K562 (cell line): Measurements from ENCODE around the gene PRSS53. TPM values are rescaled to one million over a fixed set of nuclear protein-coding genes. Genes with fewer than 3 reads are reported as not detected.
"Not testable (repeated sequence)": the region's sequence is repeated elsewhere in the genome, so short reads cannot be mapped to it uniquely, and the experiment has no call there.

Experiments used
- ATAC-seq: fragments of 200-7000 bp; cut with Tn5 transposase; 3 replicates; pipeline ENCODE4 v1.9.1; 2020; ENCODE audit warnings: moderate library complexity
- BruUV-seq: library from RNA; stranded (reverse); fragments of 400-500 nt; replicated peaks from 2 replicates; lab custom pipeline; 2021; lab: Mats Ljungman, UMichigan
- CTCF ChIA-PET: fragments of 300-600 bp; formaldehyde crosslinking; extraction: SDS; loops from one replicate; lab custom pipeline; 2021; ENCODE audit warnings: low intra/inter-chr PET ratio; lab: Yijun Ruan, JAX
- POLR2A ChIA-PET: fragments of 300-600, 350-650 bp; sonication (Branson Sonifier 250); formaldehyde crosslinking; extraction: SDS; loops from one replicate; lab custom pipeline; 2021; ENCODE audit warnings: antibody characterized with exemption, inconsistent platforms; lab: Yijun Ruan, JAX
- DNase-seq, 4 experiments: peaks; one replicate each; pipeline versions ENCODE4 v3.0.0 to v3.0.0-alpha.2; 2011 to 2018; ENCODE audit warnings: low spot score in 3 of 4, mixed read lengths in 3 of 4; ENCODE audit errors: extremely low read depth in 1 of 4
- FAIRE-seq: peaks from 2 replicates; lab custom pipeline; 2011; peaks lifted over from hg19 to GRCh38; lab: Jason Lieb, UNC
- H2AFZ ChIP-seq: 2 replicates; pipeline ENCODE4 v1.6.0; 2011; ENCODE audit warnings: low read depth, low read length, control low read depth, inconsistent platforms
- H3K27ac ChIP-seq: fragments of 200-600 bp; 3 replicates; pipeline ENCODE4 v1.8.0; 2011; ENCODE audit warnings: low read depth, mild to moderate bottlenecking, control low read depth, inconsistent platforms, low read length, moderate library complexity, mixed read lengths; ENCODE audit errors: extremely low read depth
- H3K27me3 ChIP-seq, 2 experiments: fragments of 300-600 bp in 1 of 2; 2 replicates in 1 of 2; 3 replicates in 1 of 2; pipeline versions ENCODE4 v1.6.0 to v1.8.0; 2011; ENCODE audit warnings: inconsistent platforms in 2 of 2, low read length in 2 of 2, mild to moderate bottlenecking in 1 of 2, mixed read lengths in 1 of 2, moderate library complexity in 1 of 2; ENCODE audit not compliant: control insufficient read depth in 2 of 2, insufficient read depth in 2 of 2
- H3K36me3 ChIP-seq: fragments of 300-600 bp; 3 replicates; pipeline ENCODE4 v1.8.0; 2011; ENCODE audit warnings: mild to moderate bottlenecking, low read length, inconsistent platforms; ENCODE audit not compliant: control insufficient read depth, insufficient read depth
- H3K4me1 ChIP-seq, 2 experiments: fragments of 200-600 bp in 1 of 2; replicated peaks in 1 of 2; 2 replicates in 1 of 2; 3 replicates in 1 of 2; pipeline versions ENCODE4 v1.5.1 to v1.8.0; 2011; ENCODE audit warnings: inconsistent platforms in 2 of 2, low read length in 2 of 2, mild to moderate bottlenecking in 1 of 2, mixed read lengths in 1 of 2, moderate library complexity in 1 of 2; ENCODE audit not compliant: control insufficient read depth in 2 of 2, insufficient read depth in 2 of 2
- H3K4me2 ChIP-seq: 2 replicates; pipeline ENCODE4 v1.6.1; 2011; ENCODE audit warnings: low read length, control low read depth, inconsistent platforms, mixed read lengths; ENCODE audit not compliant: insufficient read depth
- H3K4me3 ChIP-seq: fragments of 200-600 bp; sonication (generic), shearing (Covaris generic); 2 replicates; pipeline ENCODE4 v1.5.1; 2016; ENCODE audit warnings: control low read depth, inconsistent platforms
- H3K79me2 ChIP-seq: fragments of 200-600 bp; 3 replicates; pipeline ENCODE4 v1.8.0; 2011; ENCODE audit warnings: low read length, inconsistent platforms; ENCODE audit not compliant: control insufficient read depth, insufficient read depth
- H3K9ac ChIP-seq, 2 experiments: 2 replicates each; pipeline versions ENCODE4 v1.6.0 to v1.6.1; 2011; ENCODE audit warnings: low read depth in 2 of 2, low read length in 2 of 2, control low read depth in 1 of 2, inconsistent platforms in 1 of 2, mild to moderate bottlenecking in 1 of 2, mixed read lengths in 1 of 2; ENCODE audit not compliant: insufficient read depth in 1 of 2
- H3K9me1 ChIP-seq: one replicate; pipeline ENCODE4 v1.6.0; 2011; ENCODE audit warnings: inconsistent platforms, mild to moderate bottlenecking, low read length, moderate library complexity; ENCODE audit not compliant: control insufficient read depth, insufficient read depth
- H3K9me3 ChIP-seq: replicated peaks from 2 replicates; pipeline ENCODE4 v1.5.1; 2011; ENCODE audit warnings: low read depth, low read length, inconsistent platforms; ENCODE audit not compliant: control insufficient read depth, insufficient read depth
- H4K20me1 ChIP-seq: replicated peaks from 2 replicates; pipeline ENCODE4 v1.6.1; 2011; ENCODE audit warnings: low read length, inconsistent platforms, mixed read lengths; ENCODE audit not compliant: control insufficient read depth, insufficient read depth
- BCOR ChIP-seq: fragments of 450-650 bp; IDR thresholded peaks from 2 replicates; pipeline ENCODE4 v1.6.1; 2016
- CBFA2T2 ChIP-seq: fragments of 450-650 bp; conservative IDR thresholded peaks from 2 replicates; pipeline ENCODE4 v1.6.1; 2017; ENCODE audit warnings: mild to moderate bottlenecking
- CBFA2T3 ChIP-seq: fragments of 450-650 bp; IDR thresholded peaks from 2 replicates; pipeline ENCODE4 v1.6.1; 2017
- TFAP4 ChIP-seq: sonication (generic); formaldehyde crosslinking; IDR thresholded peaks from 2 replicates; pipeline ENCODE4 v1.8.0; 2022; ENCODE audit warnings: missing genetic modification reagents, mild to moderate bottlenecking, moderate library complexity, borderline replicate concordance
- ZNF121 ChIP-seq: sonication (generic); formaldehyde crosslinking; conservative IDR thresholded peaks from 2 replicates; pipeline ENCODE4 v1.8.0; 2022; ENCODE audit warnings: missing genetic modification reagents
- WGBS: fragments of 100-300 bp; shearing (Covaris generic); methylation state at CpG from one replicate; pipeline ENCODE4 v1.1.6; 2016; ENCODE audit warnings: low coverage, mixed read lengths; ENCODE audit not compliant: insufficient coverage; ENCODE audit errors: missing lambda C conversion rate; 5-methylcytosine and 5-hydroxymethylcytosine counted together
- in situ Hi-C: fragments of 300-500 bp; cut with MboI; formaldehyde crosslinking; loops from 4 replicates; pipeline ENCODE4 v1.15.0; 2018; ENCODE audit warnings: inconsistent platforms, mixed read lengths
- intact Hi-C: fragments of 100-400 bp; cut with micrococcal nuclease; formaldehyde crosslinking; loops from 2 replicates; pipeline ENCODE4 v1.14.2; 2022
- polyA plus RNA-seq, 8 experiments: library from polyadenylated mRNA; depleted of rRNA in 4 of 8; stranded (reverse) in 5 of 8; unstranded in 3 of 8; fragments of >200 nt; fragmentation: Nextera tagmentation in 2 of 8; fragmentation: Illumina TruSeq in 1 of 8; extraction: Ambion mirVana in 2 of 8; extraction: Trizol in 1 of 8; gene quantifications; 2 replicates each; pipeline versions ENCODE4 v1.2.1 to v1.2.3, GENCODE V29; 2011 to 2014; ENCODE audit warnings: inconsistent platforms in 1 of 8, missing spikeins in 1 of 8
- total RNA-seq, 7 experiments: library from RNA; depleted of rRNA in 6 of 7; stranded (reverse); fragments of >200 nt in 6 of 7; fragmentation: Illumina TruSeq in 2 of 7; extraction: Trizol in 2 of 7; gene quantifications; 2 replicates each; pipeline versions ENCODE4 v1.2.1 to v1.2.3, GENCODE V29; 2011 to 2021; ENCODE audit warnings: low replicate concordance in 1 of 7
- TF ChIP-seq, protein P1 (sequence below), 2 experiments: IDR thresholded peaks; 2 replicates each; pipeline ENCODE4 v1.6.1; 2011; ENCODE audit warnings: borderline replicate concordance in 1 of 2, control low read depth in 1 of 2, low read depth in 1 of 2, low read length in 1 of 2, mild to moderate bottlenecking in 1 of 2, mixed read lengths in 1 of 2, moderate library complexity in 1 of 2; ENCODE audit not compliant: insufficient read depth in 1 of 2, insufficient read length in 1 of 2, poor library complexity in 1 of 2, severe bottlenecking in 1 of 2; ENCODE audit errors: extremely low read depth in 1 of 2

PRSS53 gene
- total and polyA plus RNA-seq, 9 of the 15 experiments (the other 6 are each of a cell fraction or from before 2014, with no cell fraction given): 0.40 to 1.9 (median 0.78) TPM; not detected in 2

GRCh38 chr16:31100876-31101641 is 12.3 kb upstream of the PRSS53 start:
- 53% methylated on average over 13 of the region's 13 CpGs for WGBS
- H3K36me3 ChIP-seq, intact Hi-C loops, H4K20me1 ChIP-seq, H3K4me3 ChIP-seq, BruUV-seq, H3K9me1 ChIP-seq, H3K9me3 ChIP-seq, DNase-seq, H3K4me2 ChIP-seq, H3K27ac ChIP-seq, H3K79me2 ChIP-seq, CTCF ChIA-PET, H3K27me3 ChIP-seq, in situ Hi-C loops, H3K9ac ChIP-seq: not testable (repeated sequence)
- peak overlapping the region; percentile 77 for H2AFZ ChIP-seq
- TF ChIP-seq CBFA2T2: peak; percentile 29
- TF ChIP-seq CBFA2T3: peak; percentile 40
- TF ChIP-seq, protein P1, sequence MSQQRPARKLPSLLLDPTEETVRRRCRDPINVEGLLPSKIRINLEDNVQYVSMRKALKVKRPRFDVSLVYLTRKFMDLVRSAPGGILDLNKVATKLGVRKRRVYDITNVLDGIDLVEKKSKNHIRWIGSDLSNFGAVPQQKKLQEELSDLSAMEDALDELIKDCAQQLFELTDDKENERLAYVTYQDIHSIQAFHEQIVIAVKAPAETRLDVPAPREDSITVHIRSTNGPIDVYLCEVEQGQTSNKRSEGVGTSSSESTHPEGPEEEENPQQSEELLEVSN (IDR thresholded peaks at IDR 0.05; ENCODE audit: borderline replicate concordance in 1 of 2, extremely low read depth in 1 of 2, insufficient read depth in 1 of 2, insufficient read length in 1 of 2, low read depth in 1 of 2, low read length in 1 of 2, poor library complexity in 1 of 2, severe bottlenecking in 1 of 2): peak in 1 of 2 experiments; percentile 5
- TF ChIP-seq TFAP4 (CRISPR knock-in tag): peak; percentile 57; the same call in 1 of the 2 replicates
- 0 out of 2 replicates have a peak, but pooled peaks have one; percentile 26 for TF ChIP-seq BCOR
- TF ChIP-seq ZNF121 (CRISPR knock-in tag): peak; percentile 52
- POLR2A ChIA-PET: interaction anchor here (0.7 to 3.0 kb wide), 6 partner anchors 20 to 349 kb away, joined by 3 to 19 read pairs (median 4); partner anchors contain the start of genes FUS, HSD3B7, ZNF646 and ZNF668
- ATAC-seq: peak; percentile 29; the same call in 2 of the 3 replicates
- FAIRE-seq: peak; percentile 65
- H3K4me1 ChIP-seq: peaks cover 5 to 12% of the 10 kb centered on the region in 2 experiments; a peak in 4 of 5 replicates
